Endothelial cell (in vitro differentiated cells): ENCODE results near the gene RFX5. TPM values are rescaled to one million over a fixed set of nuclear protein-coding genes. Genes with fewer than 3 reads are reported as not detected.

ENCODE experiments used
- DNase-seq: peaks from one replicate; pipeline ENCODE4 v3.0.0; 2021; ENCODE audit warnings: low spot score
- H3K27ac Mint-ChIP-seq: one replicate; pipeline ENCODE4 v1.8.0; 2021; ENCODE audit warnings: mixed read lengths, inconsistent platforms; ENCODE audit not compliant: unreplicated experiment
- H3K27me3 Mint-ChIP-seq: one replicate; pipeline ENCODE4 v1.8.0; 2021; ENCODE audit warnings: mild to moderate bottlenecking, moderate library complexity, mixed read lengths, inconsistent platforms; ENCODE audit not compliant: unreplicated experiment
- H3K36me3 Mint-ChIP-seq: one replicate; pipeline ENCODE4 v1.8.0; 2021; ENCODE audit warnings: mild to moderate bottlenecking, low read depth, mixed read lengths, inconsistent platforms; ENCODE audit not compliant: unreplicated experiment
- H3K4me1 Mint-ChIP-seq: one replicate; pipeline ENCODE4 v1.8.0; 2021; ENCODE audit warnings: mild to moderate bottlenecking, mixed read lengths, inconsistent platforms; ENCODE audit not compliant: unreplicated experiment
- H3K4me3 Mint-ChIP-seq: one replicate; pipeline ENCODE4 v1.8.0; 2021; ENCODE audit warnings: mild to moderate bottlenecking, mixed read lengths, inconsistent platforms; ENCODE audit not compliant: unreplicated experiment
- H3K9me3 Mint-ChIP-seq: one replicate; pipeline ENCODE4 v1.8.0; 2021; ENCODE audit warnings: mixed read lengths, inconsistent platforms; ENCODE audit not compliant: unreplicated experiment
- total RNA-seq: library from RNA; stranded (reverse); fragmentation: NEBNext Ultra II Directional; extraction: Animal tissue kit (Norgen Biotek cat#: 25700); gene quantifications from one replicate; pipeline ENCODE4 v1.2.1, GENCODE V29; 2021; ENCODE audit not compliant: unreplicated experiment
- TF ChIP-seq, protein P1 (sequence below): fragments of 200-600 bp; sonication (generic); IDR thresholded peaks from one replicate; pipeline ENCODE4 v1.5.0; 2021; ENCODE audit warnings: antibody characterized with exemption; ENCODE audit not compliant: unreplicated experiment

Gene RFX5
- total RNA-seq, 1 donor from 2014 or later: 51.6 TPM

DNA sequence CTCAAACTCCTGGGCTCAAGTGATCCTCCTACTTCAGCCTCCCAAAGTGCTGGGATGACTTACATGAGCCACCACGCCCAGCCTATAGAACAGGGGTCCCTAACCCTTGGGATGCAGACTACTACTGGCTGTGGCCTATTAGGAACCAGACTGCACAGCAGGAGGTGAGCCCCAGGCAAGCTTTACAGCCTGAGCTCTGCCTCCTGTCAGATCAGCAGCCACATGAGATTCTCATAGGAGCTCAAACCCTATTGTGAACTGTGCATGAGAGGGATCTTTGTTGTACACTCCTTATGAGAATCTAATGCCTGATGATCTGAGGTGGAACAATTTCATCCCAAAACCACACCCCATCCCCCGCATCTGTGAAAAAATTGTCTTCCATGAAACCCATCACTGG lies 39.0 kb upstream of the RFX5 start:
- Mint-ChIP-seq H3K27me3 (peaks cover 2% of the 10 kb centered on the region), H3K36me3 (no peaks in the 10 kb centered on the region), H3K9me3 (no peaks in the 10 kb centered on the region), H3K4me3 (no peak overlapping the region), H3K27ac (no peak overlapping the region), H3K4me1 (no peaks in the 10 kb centered on the region)
- DNase-seq: no peak
- TF ChIP-seq, protein P1, sequence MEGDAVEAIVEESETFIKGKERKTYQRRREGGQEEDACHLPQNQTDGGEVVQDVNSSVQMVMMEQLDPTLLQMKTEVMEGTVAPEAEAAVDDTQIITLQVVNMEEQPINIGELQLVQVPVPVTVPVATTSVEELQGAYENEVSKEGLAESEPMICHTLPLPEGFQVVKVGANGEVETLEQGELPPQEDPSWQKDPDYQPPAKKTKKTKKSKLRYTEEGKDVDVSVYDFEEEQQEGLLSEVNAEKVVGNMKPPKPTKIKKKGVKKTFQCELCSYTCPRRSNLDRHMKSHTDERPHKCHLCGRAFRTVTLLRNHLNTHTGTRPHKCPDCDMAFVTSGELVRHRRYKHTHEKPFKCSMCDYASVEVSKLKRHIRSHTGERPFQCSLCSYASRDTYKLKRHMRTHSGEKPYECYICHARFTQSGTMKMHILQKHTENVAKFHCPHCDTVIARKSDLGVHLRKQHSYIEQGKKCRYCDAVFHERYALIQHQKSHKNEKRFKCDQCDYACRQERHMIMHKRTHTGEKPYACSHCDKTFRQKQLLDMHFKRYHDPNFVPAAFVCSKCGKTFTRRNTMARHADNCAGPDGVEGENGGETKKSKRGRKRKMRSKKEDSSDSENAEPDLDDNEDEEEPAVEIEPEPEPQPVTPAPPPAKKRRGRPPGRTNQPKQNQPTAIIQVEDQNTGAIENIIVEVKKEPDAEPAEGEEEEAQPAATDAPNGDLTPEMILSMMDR: no peak

DNA sequence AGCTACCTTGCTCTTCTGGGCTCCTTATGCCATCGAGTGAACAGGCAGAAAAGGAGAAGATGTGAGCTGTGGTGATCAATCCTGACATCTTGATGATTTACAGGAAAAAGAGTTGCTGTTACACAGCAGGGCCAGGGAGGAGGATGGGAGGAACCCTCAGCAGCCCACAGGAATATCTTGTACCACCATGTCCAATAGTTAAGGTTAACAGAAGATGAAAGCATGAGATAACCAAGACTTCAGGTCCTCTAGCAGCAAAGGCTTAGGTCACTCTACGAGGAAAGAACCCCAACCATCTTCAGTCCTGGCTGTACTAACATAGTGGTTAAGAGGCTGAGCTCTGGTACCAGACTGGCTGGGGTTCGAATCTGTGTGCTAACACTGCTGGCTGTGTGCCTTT lies 37.5 kb upstream of the RFX5 start:
- no peaks in the 10 kb centered on the region for H3K9me3 Mint-ChIP-seq
- no peak for DNase-seq
- no peak overlapping the region for H3K27ac Mint-ChIP-seq
- TF ChIP-seq, protein P1: no peak
- H3K36me3 Mint-ChIP-seq: no peaks in the 10 kb centered on the region
- H3K4me1 Mint-ChIP-seq: no peaks in the 10 kb centered on the region
- H3K27me3 Mint-ChIP-seq: peaks cover 2% of the 10 kb centered on the region
- H3K4me3 Mint-ChIP-seq: no peak overlapping the region

DNA sequence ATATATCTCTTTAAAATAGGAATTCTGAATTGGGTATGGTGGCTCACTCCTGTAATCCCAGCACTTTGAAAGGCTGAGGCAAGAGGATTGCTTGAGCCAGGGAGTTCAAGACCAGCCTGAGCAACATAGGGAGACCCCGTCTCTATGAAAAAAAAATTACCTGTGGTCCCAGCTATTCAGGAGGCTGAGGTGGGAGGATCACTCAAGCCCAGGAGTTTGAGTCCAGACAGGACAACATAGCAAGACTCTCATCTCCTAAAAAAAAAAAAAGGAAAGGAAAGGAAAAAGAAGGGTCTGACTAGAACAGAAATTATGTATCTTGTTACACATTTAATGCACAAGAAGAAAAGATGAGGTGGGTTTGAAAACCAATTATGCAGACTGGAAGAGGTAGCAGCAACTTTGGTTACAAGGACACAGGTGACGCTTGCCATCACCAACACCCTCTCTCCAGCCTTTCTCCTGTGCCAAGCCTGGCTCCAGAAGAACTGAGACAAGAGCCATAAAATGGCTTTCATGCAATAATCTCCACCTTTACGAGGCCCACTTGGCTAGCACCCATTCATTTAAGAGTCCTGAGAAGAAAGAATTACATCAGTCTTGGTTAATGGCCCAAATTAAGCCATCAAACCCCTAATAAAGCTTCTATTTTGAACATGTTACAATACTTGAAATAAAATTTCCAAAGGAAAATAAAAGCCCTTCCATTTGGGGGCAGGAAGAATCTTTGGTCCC lies 30.3 kb upstream of the RFX5 start:
- TF ChIP-seq, protein P1: no peak
- DNase-seq: no peak
- H3K9me3 Mint-ChIP-seq: no peaks in the 10 kb centered on the region
- H3K36me3 Mint-ChIP-seq: no peaks in the 10 kb centered on the region
- H3K27me3 Mint-ChIP-seq: peaks cover 4% of the 10 kb centered on the region
- peaks cover 9% of the 10 kb centered on the region for H3K4me1 Mint-ChIP-seq
- no peak overlapping the region for H3K27ac Mint-ChIP-seq
- no peak overlapping the region for H3K4me3 Mint-ChIP-seq

DNA sequence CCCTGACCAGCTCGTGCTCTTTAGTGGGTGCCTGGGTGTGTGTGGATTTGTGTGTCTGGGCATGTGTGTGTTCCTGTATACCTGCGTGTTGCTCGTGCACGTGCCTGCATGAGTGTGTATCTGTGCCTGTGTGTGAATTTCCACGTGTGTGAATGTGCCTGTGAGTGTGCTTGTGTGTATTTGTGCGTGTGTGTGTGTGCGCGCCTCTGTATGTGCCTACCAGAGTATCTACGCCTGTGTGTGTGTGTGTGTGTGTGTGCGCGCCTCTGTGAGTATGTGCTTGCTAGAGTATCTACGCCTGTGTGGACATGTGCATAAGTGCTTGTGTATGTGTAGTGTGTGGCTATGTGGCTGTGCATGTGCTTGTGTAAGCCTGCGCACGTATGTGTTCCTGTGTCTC lies 26.1 kb upstream of the RFX5 start:
- TF ChIP-seq, protein P1: no peak
- Mint-ChIP-seq H3K4me3 (no peak overlapping the region), H3K4me1 (peaks cover 14% of the 10 kb centered on the region), H3K27me3 (peaks cover 6% of the 10 kb centered on the region), H3K9me3 (no peaks in the 10 kb centered on the region), H3K27ac (no peak overlapping the region), H3K36me3 (no peaks in the 10 kb centered on the region)
- no peak for DNase-seq

DNA sequence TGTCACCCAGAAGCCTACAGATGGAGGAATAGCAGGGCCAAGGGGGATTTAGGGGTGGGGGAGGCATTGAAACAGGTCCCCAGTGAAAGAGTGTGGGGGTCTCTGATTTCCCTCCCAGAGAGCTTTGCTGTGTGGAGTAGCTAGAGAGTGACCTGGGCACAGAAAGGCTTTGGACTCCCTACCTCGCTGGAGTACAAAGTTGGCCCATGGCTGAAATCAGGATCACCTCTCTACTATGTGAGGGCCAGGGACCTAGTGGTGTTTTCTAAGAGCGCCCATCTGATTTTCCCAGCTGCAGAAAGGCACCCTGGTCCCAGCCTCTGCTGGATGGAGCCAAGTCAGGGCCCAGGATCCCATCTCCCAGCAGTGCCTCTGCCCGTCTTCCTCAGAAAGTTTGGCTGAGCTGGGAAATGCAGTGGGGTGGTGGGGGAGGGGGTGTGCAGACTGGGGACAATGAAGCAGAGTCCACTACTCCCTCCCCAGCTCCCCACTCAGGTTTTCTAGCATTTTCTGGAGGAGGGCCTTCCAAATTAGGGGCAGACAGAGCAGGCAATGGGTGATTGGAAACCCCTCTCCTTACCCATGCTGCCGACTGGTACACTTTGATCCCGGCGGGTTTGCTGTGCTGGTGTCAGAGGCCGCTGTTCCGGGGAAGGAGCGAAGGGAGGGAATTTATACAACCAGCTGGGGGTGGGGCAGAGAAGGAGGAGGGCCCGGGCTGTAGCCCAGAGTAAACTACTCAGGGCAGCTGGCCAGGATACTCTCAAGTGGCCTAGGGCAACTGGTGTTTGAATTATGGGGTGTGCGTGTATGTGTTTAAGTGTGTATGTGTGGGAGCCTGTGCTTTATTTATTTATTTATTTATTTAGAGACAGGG lies 25.2 kb upstream of the RFX5 start, which contains the start of gene SELENBP1:
Gene SELENBP1, minus strand, starts transcription at position 648 of the 877 bp plus-strand sequence. Its CDS starts 64 bp downstream, at position 584.
- TF ChIP-seq, protein P1: no peak
- H3K9me3 Mint-ChIP-seq: no peaks in the 10 kb centered on the region
- H3K36me3 Mint-ChIP-seq: no peaks in the 10 kb centered on the region

More for the DNA sequence above, 25.2 kb upstream of the RFX5 start, which contains the start of gene SELENBP1:
- Mint-ChIP-seq H3K27me3 (peaks cover 8% of the 10 kb centered on the region), H3K4me3 (peak within 1 kb of the TSS; percentile 59), H3K4me1 (peaks cover 14% of the 10 kb centered on the region), H3K27ac (peak within 1 kb of the TSS; percentile 38)
- DNase-seq: peak; percentile 37
